ENCODE measurements around the gene LACC1.

LACC1 gene

DNA sequence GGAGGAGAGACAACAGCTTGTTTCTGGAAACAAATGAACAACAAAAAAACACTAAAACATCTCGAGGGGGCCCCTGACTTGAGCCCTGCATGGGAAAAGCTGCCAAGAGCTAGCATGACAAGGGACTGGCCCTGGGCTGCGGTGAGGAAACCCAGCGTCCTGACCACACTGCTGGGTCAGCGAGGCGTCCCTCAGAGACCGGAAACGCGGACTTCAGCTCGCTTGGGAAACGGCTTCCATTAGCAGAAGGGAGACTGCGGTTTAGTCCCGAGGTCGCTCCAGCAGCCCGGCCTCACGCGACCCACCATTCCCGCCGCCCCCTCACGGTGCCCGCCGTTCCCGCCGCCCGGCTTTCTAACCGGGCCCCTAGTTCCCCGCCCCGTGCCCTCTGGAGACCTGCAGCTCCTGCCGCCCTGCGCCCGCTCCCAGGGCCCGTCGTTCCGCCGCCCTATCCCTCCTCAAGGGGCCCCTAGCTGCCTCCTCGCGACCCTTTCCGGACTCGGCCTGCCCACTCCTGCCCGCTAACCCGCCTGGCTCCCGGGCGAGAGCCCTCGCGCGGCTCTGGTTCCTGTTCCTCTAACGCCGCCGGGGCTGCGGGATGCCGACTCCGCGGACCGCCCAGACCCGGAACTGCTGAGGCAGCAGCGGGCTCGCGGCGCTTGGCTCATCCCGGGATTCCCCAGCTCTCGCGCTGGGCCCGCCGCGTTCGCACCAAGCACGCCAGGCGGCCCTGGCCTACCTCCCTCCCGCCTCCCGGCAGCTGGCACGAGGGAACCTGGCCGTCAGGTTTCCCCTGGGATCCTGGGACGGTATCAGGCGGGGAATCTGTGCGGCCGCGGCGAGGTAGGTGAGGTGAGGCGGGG lies 581 bp upstream of the LACC1 start, which contains the start of gene CCDC122:
Gene CCDC122 (minus strand): TSS at position 849 of the 863 bp plus-strand sequence. CDS start 10,364 bp downstream, outside the sequence.
- no peaks in the 10 kb centered on the region for H3K36me3 ChIP-seq
- peak within 1 kb of the TSS; percentile 60 for H3K4me3 ChIP-seq (ENCODE audit: low read depth, low read length)
- TF ChIP-seq, protein P1, sequence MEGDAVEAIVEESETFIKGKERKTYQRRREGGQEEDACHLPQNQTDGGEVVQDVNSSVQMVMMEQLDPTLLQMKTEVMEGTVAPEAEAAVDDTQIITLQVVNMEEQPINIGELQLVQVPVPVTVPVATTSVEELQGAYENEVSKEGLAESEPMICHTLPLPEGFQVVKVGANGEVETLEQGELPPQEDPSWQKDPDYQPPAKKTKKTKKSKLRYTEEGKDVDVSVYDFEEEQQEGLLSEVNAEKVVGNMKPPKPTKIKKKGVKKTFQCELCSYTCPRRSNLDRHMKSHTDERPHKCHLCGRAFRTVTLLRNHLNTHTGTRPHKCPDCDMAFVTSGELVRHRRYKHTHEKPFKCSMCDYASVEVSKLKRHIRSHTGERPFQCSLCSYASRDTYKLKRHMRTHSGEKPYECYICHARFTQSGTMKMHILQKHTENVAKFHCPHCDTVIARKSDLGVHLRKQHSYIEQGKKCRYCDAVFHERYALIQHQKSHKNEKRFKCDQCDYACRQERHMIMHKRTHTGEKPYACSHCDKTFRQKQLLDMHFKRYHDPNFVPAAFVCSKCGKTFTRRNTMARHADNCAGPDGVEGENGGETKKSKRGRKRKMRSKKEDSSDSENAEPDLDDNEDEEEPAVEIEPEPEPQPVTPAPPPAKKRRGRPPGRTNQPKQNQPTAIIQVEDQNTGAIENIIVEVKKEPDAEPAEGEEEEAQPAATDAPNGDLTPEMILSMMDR (IDR thresholded peaks at IDR 0.05; ENCODE audit: low read depth, low read length), result no peak
- DNase-seq, result peak; percentile 43
- no peaks in the 10 kb centered on the region for H3K9me3 ChIP-seq (ENCODE audit: severe bottlenecking)
- no peaks in the 10 kb centered on the region for H3K27me3 ChIP-seq (ENCODE audit: insufficient read depth, low read depth, severe bottlenecking)
- peak within 1 kb of the TSS; percentile 42 for H3K27ac ChIP-seq

DNA sequence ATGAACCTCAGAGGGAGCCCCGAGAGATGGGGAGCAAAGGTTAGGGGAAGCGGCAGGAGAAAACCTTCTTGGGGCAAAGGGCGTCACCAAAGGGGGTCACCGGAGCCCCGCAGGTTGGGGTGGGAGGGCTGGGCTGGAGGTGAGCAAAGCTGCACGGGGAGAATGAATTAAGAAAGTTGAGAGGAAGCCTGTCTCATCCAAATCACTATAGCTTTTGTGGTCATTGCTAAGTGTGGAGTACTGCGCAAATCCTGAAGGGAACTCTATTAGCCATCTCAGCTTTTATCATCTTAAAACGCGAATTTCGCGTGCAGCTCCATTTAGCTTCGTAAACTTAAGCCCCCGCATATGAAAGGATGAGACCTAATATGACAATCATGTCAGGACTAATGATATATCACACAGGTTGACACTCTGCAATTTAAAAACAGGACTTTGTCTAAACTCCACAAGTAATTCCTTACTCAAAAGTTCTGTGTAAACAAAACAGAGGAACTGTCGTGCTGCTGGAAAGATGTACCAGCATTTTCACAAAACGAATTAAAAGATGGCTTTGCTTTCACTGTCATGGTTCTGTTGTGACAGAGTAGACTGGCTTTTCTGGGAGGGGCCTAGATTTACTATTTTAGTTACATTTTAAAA lies 631 bp downstream of the LACC1 start:
- no peak overlapping the region for H3K27ac ChIP-seq
- no peaks in the 10 kb centered on the region for H3K27me3 ChIP-seq (ENCODE audit: insufficient read depth, low read depth, severe bottlenecking)
- peak overlapping the region; percentile 60 for H3K4me3 ChIP-seq (ENCODE audit: low read depth, low read length)
- TF ChIP-seq, protein P1 (IDR thresholded peaks at IDR 0.05; ENCODE audit: low read depth, low read length), result no peak
- H3K9me3 ChIP-seq (ENCODE audit: severe bottlenecking), result no peaks in the 10 kb centered on the region
- H3K36me3 ChIP-seq, result no peaks in the 10 kb centered on the region
- no peak for DNase-seq

DNA sequence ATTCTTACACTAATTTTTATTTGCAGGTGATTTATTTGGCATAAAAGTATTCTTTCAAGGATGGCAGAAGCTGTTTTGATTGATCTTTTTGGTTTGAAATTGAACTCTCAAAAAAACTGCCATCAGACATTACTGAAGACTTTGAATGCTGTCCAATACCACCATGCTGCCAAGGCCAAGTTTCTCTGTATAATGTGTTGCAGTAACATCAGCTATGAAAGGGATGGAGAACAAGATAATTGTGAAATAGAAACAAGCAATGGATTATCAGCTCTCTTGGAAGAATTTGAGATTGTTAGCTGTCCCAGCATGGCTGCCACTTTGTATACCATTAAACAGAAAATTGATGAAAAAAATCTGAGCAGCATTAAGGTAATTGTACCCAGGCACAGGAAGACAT lies 1.2 kb downstream of the LACC1 start:
- no peaks in the 10 kb centered on the region for H3K27me3 ChIP-seq (ENCODE audit: insufficient read depth, low read depth, severe bottlenecking)
- H3K9me3 ChIP-seq (ENCODE audit: severe bottlenecking), result no peaks in the 10 kb centered on the region
- no peak overlapping the region for H3K4me3 ChIP-seq (ENCODE audit: low read depth, low read length)
- H3K27ac ChIP-seq, result no peak overlapping the region
- no peaks in the 10 kb centered on the region for H3K36me3 ChIP-seq
- DNase-seq, result no peak
- TF ChIP-seq, protein P1 (IDR thresholded peaks at IDR 0.05; ENCODE audit: low read depth, low read length), result no peak

GRCh38 chr13:43881580-43881979 lies 1.9 kb downstream of the LACC1 start:
- no peak for DNase-seq
- Histone ChIP-seq H3K4me3 (ENCODE audit: low read depth, low read length) (no peak overlapping the region), H3K36me3 (no peaks in the 10 kb centered on the region), H3K9me3 (ENCODE audit: severe bottlenecking) (no peaks in the 10 kb centered on the region), H3K27ac (no peak overlapping the region), H3K27me3 (ENCODE audit: insufficient read depth, low read depth, severe bottlenecking) (no peaks in the 10 kb centered on the region)
- TF ChIP-seq, protein P1 (IDR thresholded peaks at IDR 0.05; ENCODE audit: low read depth, low read length), result no peak

DNA sequence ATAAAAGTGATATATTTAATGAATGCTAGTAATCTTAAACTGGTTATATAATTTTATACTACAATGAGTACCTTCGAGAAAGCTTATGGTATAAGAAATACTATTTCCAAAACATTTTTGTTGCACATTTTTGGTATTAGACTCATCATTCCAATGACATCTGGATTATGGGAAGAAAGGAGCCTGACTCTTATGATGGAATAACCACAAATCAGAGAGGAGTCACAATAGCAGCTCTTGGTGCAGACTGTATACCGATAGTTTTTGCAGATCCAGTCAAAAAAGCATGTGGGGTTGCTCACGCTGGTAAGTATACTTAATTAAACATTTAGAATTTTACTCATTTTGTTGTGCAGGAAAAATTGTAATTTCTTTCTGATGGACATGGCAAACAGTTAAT lies 3.9 kb downstream of the LACC1 start:
- no peak overlapping the region for H3K4me3 ChIP-seq (ENCODE audit: low read depth, low read length)
- H3K27me3 ChIP-seq (ENCODE audit: insufficient read depth, low read depth, severe bottlenecking), result no peaks in the 10 kb centered on the region
- DNase-seq, result no peak
- H3K27ac ChIP-seq, result no peak overlapping the region
- TF ChIP-seq, protein P1 (IDR thresholded peaks at IDR 0.05; ENCODE audit: low read depth, low read length), result no peak
- no peaks in the 10 kb centered on the region for H3K9me3 ChIP-seq (ENCODE audit: severe bottlenecking)
- no peaks in the 10 kb centered on the region for H3K36me3 ChIP-seq

Measured in WERI-Rb-1 (cell line).